Thoracic aorta (tissue), 2 donors: ENCODE data around the gene NACA2. TPM values are rescaled to one million over a fixed set of nuclear protein-coding genes. Genes with fewer than 3 reads are reported as not detected.

ENCODE experiments used
- ATAC-seq: fragments of 150-250 bp; one replicate; pipeline ENCODE4 v1.8.0; 2017; ENCODE audit warnings: low read depth; ENCODE audit not compliant: insufficient number of reproducible peaks, low FRiP score
- DNase-seq: peaks from one replicate; pipeline ENCODE4 v3.0.0-alpha.2; 2020; ENCODE audit warnings: low spot score
- H3K27ac ChIP-seq, 2 donors: fragments of 200-600 bp; sonication (generic); 1 replicate in 1 of 2; 2 replicates in 1 of 2; pipeline ENCODE4 v1.5.1; 2016; ENCODE audit warnings: mild to moderate bottlenecking in 2 of 2, moderate library complexity in 2 of 2
- H3K27me3 ChIP-seq: fragments of 200-600 bp; sonication (generic); replicated peaks from 2 replicates; pipeline ENCODE4 v1.6.0; 2016; ENCODE audit warnings: mild to moderate bottlenecking; ENCODE audit not compliant: insufficient read depth
- H3K36me3 ChIP-seq: fragments of 200-600 bp; sonication (generic); one replicate; pipeline ENCODE4 v1.5.1; 2016
- H3K4me1 ChIP-seq, 2 donors: fragments of 200-600 bp; sonication (generic); 1 replicate in 1 of 2; 2 replicates in 1 of 2; pipeline versions ENCODE4 v1.5.1 to v1.6.0; 2016; ENCODE audit warnings: low read depth in 2 of 2, mild to moderate bottlenecking in 1 of 2; ENCODE audit not compliant: control insufficient read depth in 1 of 2
- H3K4me3 ChIP-seq: fragments of 200-600 bp; sonication (generic); 2 replicates; pipeline ENCODE4 v1.5.1; 2016; ENCODE audit warnings: mild to moderate bottlenecking
- H3K9me3 ChIP-seq: fragments of 200-600 bp; sonication (generic); 2 replicates; pipeline ENCODE4 v1.5.1; 2016
- total RNA-seq, 2 donors: library from RNA; depleted of rRNA; stranded (reverse); fragments of >200 nt; gene quantifications; one replicate each; pipeline versions ENCODE4 v1.1.0 to v1.2.3, GENCODE V29; 2016
- TF ChIP-seq, protein P1 (sequence below): fragments of 200-600 bp; sonication (generic); IDR thresholded peaks from one replicate; pipeline ENCODE4 v1.5.1; 2019; ENCODE audit warnings: antibody characterized with exemption

The NACA2 gene
- total RNA-seq, 2 donors from 2014 or later = not detected

DNA sequence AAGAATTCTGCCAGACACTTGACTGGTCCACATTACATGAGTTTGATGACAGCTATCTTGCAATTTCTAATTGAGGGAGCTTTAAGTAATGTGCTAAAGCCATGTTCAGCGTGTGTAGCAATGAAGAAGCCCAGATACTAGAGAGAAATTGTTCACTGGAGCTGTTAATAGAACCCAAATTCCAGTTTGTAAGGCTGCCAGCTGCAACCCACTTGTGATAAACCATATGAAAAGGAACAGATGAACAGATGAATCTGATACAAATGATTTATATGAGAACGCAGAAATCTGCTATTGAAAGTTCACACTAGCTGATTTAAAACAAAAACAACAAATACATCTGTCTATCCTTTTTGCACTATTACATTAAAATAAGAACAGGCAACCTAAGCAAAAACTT is 6.2 kb downstream of the NACA2 start:
- no peak for DNase-seq
- Histone ChIP-seq H3K4me3 (no peak overlapping the region), H3K27ac (no peak overlapping the region), H3K36me3 (no peaks in the 10 kb centered on the region), H3K27me3 (no peaks in the 10 kb centered on the region), H3K4me1 (no peaks in the 10 kb centered on the region), H3K9me3 (no peaks in the 10 kb centered on the region)
- TF ChIP-seq, protein P1, sequence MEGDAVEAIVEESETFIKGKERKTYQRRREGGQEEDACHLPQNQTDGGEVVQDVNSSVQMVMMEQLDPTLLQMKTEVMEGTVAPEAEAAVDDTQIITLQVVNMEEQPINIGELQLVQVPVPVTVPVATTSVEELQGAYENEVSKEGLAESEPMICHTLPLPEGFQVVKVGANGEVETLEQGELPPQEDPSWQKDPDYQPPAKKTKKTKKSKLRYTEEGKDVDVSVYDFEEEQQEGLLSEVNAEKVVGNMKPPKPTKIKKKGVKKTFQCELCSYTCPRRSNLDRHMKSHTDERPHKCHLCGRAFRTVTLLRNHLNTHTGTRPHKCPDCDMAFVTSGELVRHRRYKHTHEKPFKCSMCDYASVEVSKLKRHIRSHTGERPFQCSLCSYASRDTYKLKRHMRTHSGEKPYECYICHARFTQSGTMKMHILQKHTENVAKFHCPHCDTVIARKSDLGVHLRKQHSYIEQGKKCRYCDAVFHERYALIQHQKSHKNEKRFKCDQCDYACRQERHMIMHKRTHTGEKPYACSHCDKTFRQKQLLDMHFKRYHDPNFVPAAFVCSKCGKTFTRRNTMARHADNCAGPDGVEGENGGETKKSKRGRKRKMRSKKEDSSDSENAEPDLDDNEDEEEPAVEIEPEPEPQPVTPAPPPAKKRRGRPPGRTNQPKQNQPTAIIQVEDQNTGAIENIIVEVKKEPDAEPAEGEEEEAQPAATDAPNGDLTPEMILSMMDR = no peak
- ATAC-seq = no peak

DNA sequence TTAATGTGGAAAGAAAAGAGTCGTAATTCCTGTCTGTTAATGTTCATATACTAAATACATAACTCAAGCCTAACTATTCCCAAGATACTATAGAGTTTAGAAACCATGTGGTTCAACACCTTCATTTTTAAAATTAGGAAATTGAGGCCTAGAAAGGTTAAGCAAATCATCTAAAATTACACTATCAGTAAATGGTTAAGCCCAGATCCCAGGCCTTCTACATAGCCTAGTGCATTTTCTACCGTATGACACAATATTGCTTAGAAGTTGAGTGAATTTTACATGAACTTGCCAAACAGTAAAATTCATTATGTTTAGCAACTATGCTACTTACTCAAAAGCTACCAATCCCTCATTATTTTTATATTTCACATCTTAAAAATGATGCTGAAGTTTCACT is 6.8 kb downstream of the NACA2 start:
- DNase-seq = no peak
- no peak for ATAC-seq
- no peak overlapping the region for H3K4me3 ChIP-seq
- H3K27ac ChIP-seq = no peak overlapping the region
- H3K36me3 ChIP-seq = no peaks in the 10 kb centered on the region
- H3K27me3 ChIP-seq = no peaks in the 10 kb centered on the region
- H3K4me1 ChIP-seq = no peaks in the 10 kb centered on the region
- TF ChIP-seq, protein P1 = no peak
- H3K9me3 ChIP-seq = no peaks in the 10 kb centered on the region

DNA sequence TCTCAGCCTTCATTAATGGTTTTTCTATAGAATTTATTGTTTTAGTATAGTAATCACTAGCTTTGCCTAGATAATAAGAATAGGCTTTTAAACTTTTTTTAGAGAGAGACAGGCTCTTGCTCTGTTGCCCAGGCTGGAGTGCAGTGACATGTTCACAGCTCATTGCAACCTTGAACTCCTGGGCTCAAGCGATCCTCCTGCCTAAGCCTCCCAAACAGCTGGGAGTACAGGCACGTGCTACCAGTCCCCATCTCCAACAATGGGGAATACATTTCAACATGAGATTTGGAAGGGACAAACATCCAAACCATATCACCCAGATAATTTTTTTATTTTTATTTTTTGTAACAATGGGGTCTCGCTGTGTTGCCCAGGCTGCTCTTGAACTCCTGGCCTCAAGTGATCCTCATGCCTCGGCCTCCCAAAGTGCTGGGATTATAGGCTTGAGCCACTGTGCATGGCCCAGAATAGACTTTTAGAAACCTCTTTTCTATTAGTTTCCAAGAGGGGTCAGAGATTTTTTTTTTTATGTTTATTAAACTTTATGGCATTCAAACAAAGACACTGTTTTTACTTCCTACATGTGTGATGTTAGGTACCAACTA is 7.3 kb downstream of the NACA2 start:
- H3K4me1 ChIP-seq = no peaks in the 10 kb centered on the region
- no peak for ATAC-seq
- DNase-seq = no peak
- H3K27ac ChIP-seq = no peak overlapping the region
- H3K36me3 ChIP-seq = no peaks in the 10 kb centered on the region
- H3K4me3 ChIP-seq = no peak overlapping the region
- TF ChIP-seq, protein P1 = no peak
- no peaks in the 10 kb centered on the region for H3K9me3 ChIP-seq
- no peaks in the 10 kb centered on the region for H3K27me3 ChIP-seq

DNA sequence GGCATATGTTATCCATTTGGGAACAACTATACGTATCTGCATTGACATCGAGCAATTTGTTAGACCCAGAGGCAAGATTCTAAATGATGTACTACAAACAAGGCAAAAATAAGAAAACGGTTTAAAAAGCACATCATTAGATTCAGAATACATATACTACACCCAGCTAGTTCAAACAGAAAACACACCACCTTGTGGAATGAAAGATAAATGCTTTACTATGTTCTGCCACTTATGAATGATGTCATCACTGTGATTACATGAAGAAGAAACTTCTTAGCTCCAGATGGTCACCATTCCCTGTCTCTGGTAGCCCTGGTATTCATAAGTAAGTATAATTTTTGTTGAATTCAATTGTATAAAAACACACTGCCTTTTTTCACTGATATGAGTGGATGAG is 7.8 kb downstream of the NACA2 start:
- Histone ChIP-seq H3K27ac (no peak overlapping the region), H3K4me3 (no peak overlapping the region), H3K36me3 (no peaks in the 10 kb centered on the region), H3K9me3 (no peaks in the 10 kb centered on the region), H3K27me3 (no peaks in the 10 kb centered on the region), H3K4me1 (no peaks in the 10 kb centered on the region)
- TF ChIP-seq, protein P1 = no peak
- DNase-seq = no peak
- no peak for ATAC-seq

DNA sequence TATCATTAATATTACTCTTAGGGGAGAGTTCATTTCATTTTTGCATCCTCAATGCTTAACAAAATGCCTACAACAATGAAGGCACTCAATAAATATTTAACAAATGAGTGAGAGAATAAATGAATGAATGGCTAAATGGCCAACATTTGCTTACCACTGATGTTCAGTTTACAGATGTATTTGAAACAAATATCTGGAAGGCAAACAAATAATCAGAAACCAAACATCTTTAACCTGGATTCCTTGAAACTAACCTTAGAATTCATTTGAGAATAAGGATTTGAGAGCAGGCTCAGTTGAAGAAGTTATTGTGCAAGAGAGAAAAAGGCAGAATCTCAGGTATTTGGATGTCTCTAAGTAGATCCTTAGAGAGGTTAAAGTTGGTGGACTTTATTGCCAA is 8.4 kb downstream of the NACA2 start:
- Histone ChIP-seq H3K27ac (no peak overlapping the region), H3K36me3 (no peaks in the 10 kb centered on the region), H3K9me3 (no peaks in the 10 kb centered on the region), H3K4me1 (no peaks in the 10 kb centered on the region), H3K4me3 (no peak overlapping the region), H3K27me3 (no peaks in the 10 kb centered on the region)
- ATAC-seq (no peak), DNase-seq (no peak)
- TF ChIP-seq, protein P1 = no peak
